ENCODE data around the gene DPYD.

DNA sequence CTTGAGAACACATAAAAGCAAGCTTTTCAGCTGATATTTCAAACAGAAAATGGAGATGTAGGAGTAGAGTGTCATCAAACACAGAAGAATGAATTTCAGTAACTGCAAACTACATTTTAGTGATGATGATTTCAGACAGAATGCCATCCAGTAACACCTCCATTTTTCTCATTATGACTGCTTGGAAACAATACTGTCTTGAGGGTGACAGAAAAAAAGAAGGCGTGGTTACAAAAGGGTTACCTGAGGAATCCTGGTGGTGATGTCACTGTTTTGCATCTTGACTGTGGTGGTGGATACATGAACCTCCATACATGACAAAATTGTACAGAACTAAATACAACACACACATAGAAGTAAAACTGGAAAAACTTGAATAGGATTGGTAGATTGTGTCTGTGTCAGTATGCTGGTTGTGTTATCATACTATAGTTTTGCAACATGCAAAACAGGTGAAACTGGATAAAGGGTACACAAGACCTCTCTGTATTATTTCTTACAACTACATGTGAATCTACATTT, 823.4 kb downstream of the DPYD start:
- TF ChIP-seq, protein P1, sequence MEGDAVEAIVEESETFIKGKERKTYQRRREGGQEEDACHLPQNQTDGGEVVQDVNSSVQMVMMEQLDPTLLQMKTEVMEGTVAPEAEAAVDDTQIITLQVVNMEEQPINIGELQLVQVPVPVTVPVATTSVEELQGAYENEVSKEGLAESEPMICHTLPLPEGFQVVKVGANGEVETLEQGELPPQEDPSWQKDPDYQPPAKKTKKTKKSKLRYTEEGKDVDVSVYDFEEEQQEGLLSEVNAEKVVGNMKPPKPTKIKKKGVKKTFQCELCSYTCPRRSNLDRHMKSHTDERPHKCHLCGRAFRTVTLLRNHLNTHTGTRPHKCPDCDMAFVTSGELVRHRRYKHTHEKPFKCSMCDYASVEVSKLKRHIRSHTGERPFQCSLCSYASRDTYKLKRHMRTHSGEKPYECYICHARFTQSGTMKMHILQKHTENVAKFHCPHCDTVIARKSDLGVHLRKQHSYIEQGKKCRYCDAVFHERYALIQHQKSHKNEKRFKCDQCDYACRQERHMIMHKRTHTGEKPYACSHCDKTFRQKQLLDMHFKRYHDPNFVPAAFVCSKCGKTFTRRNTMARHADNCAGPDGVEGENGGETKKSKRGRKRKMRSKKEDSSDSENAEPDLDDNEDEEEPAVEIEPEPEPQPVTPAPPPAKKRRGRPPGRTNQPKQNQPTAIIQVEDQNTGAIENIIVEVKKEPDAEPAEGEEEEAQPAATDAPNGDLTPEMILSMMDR (IDR thresholded peaks at IDR 0.05): no peak
- TF ChIP-seq RXRA (IDR thresholded peaks at IDR 0.05; ENCODE audit: borderline replicate concordance, low read depth): no peak
- no peak for TF ChIP-seq RFX5 (IDR thresholded peaks at IDR 0.05; ENCODE audit: low read length)
- no peak for TF ChIP-seq CHD2 (IDR thresholded peaks at IDR 0.05; ENCODE audit: low read length, partially characterized antibody)
